ENCODE measurements around the gene ZNRF1.

GRCh38 chr16:75024594-75024993 lies 25.8 kb downstream of the ZNRF1 start:
- TF ChIP-seq CTCF (IDR thresholded peaks at IDR 0.05) (no peak), POLR2A (IDR thresholded peaks at IDR 0.05) (no peak)
